ENCODE data around the gene FTO. TPM values are rescaled to one million over a fixed set of nuclear protein-coding genes. Genes with fewer than 3 reads are reported as not detected.
"Not testable (repeated sequence)": the region's sequence is repeated elsewhere in the genome, so short reads cannot be mapped to it uniquely, and the experiment has no call there.

The FTO gene
- total and polyA plus RNA-seq, 5 donors from 2014 or later: 58.6 to 97.6 (median 93.4) TPM

- no peak overlapping the region for H3K4me3 ChIP-seq (ENCODE audit: low read depth, low read length)
- DNase-seq (no peak), ATAC-seq (ENCODE audit: low read depth in 2 of 2) (no peak)
- Mint-ChIP-seq H3K4me1 (no peaks in the 10 kb centered on the region), H3K27me3 (no peaks in the 10 kb centered on the region), H3K36me3 (peaks cover 4% of the 10 kb centered on the region), H3K4me3 (no peak overlapping the region), H3K27ac (no peak overlapping the region), H3K9me3 (peaks cover 0 to 2% (median 0%) of the 10 kb centered on the region in 7 donors)
- no peaks in the 10 kb centered on the region for H3K27me3 ChIP-seq (ENCODE audit: control insufficient read depth, insufficient read depth, low read length)
- no peaks in the 10 kb centered on the region for H3K4me1 ChIP-seq (ENCODE audit: control insufficient read depth, insufficient read depth, low read length, poor library complexity, severe bottlenecking)
- no peaks in the 10 kb centered on the region for H3K36me3 ChIP-seq (ENCODE audit: control insufficient read depth, insufficient read depth, low read length)
- H3K9me3 ChIP-seq (ENCODE audit: control insufficient read depth in 2 of 2, low read length in 2 of 2): no peaks in the 10 kb centered on the region
- no peak overlapping the region for H3K27ac ChIP-seq (ENCODE audit: insufficient read depth, low read length, poor library complexity, severe bottlenecking)
Measured at GRCh38 chr16:53673189-53673588, 30.8 kb upstream of the FTO start.

- no peaks in the 10 kb centered on the region for H3K4me1 ChIP-seq (ENCODE audit: control insufficient read depth, insufficient read depth, low read length, poor library complexity, severe bottlenecking)
- no peak overlapping the region for H3K4me3 ChIP-seq (ENCODE audit: low read depth, low read length)
- Mint-ChIP-seq H3K27me3 (no peaks in the 10 kb centered on the region), H3K9me3 (peaks cover 0 to 2% (median 0%) of the 10 kb centered on the region in 7 donors), H3K4me3 (no peak overlapping the region), H3K4me1 (peaks cover 0 to 6% (median 0%) of the 10 kb centered on the region in 4 donors), H3K36me3 (peaks cover 7% of the 10 kb centered on the region), H3K27ac (no peak overlapping the region)
- no peaks in the 10 kb centered on the region for H3K27me3 ChIP-seq (ENCODE audit: control insufficient read depth, insufficient read depth, low read length)
- no peaks in the 10 kb centered on the region for H3K36me3 ChIP-seq (ENCODE audit: control insufficient read depth, insufficient read depth, low read length)
- no peaks in the 10 kb centered on the region for H3K9me3 ChIP-seq (ENCODE audit: control insufficient read depth in 2 of 2, low read length in 2 of 2)
- no peak for ATAC-seq (ENCODE audit: low read depth in 2 of 2)
- no peak overlapping the region for H3K27ac ChIP-seq (ENCODE audit: insufficient read depth, low read length, poor library complexity, severe bottlenecking)
- DNase-seq: no peak
Measured at GRCh38 chr16:53678155-53678554, 25.8 kb upstream of the FTO start.

GRCh38 chr16:53678756-53679343 is 25.1 kb upstream of the FTO start:
- Histone ChIP-seq H3K9me3 (ENCODE audit: control insufficient read depth in 2 of 2, low read length in 2 of 2) (no peaks in the 10 kb centered on the region), H3K4me1 (ENCODE audit: control insufficient read depth, insufficient read depth, low read length, poor library complexity, severe bottlenecking) (no peaks in the 10 kb centered on the region), H3K27ac (ENCODE audit: insufficient read depth, low read length, poor library complexity, severe bottlenecking) (no peak overlapping the region), H3K27me3 (ENCODE audit: control insufficient read depth, insufficient read depth, low read length) (no peaks in the 10 kb centered on the region), H3K4me3 (ENCODE audit: low read depth, low read length) (no peak overlapping the region), H3K36me3 (ENCODE audit: control insufficient read depth, insufficient read depth, low read length) (no peaks in the 10 kb centered on the region)
- Mint-ChIP-seq H3K4me1 (peaks cover 0 to 9% (median 0%) of the 10 kb centered on the region in 4 donors), H3K27me3 (no peaks in the 10 kb centered on the region), H3K9me3 (peaks cover 0 to 7% (median 0%) of the 10 kb centered on the region in 7 donors), H3K4me3 (no peak overlapping the region), H3K36me3 (peaks cover 11% of the 10 kb centered on the region), H3K27ac (no peak overlapping the region)
- DNase-seq (peak in 1 of 3 donors; percentile 3), ATAC-seq (ENCODE audit: low read depth in 2 of 2) (no peak)

- no peak overlapping the region for H3K27ac Mint-ChIP-seq
- H3K9me3 ChIP-seq (ENCODE audit: control insufficient read depth in 2 of 2, low read length in 2 of 2): no peaks in the 10 kb centered on the region
Measured at GRCh38 chr16:53680756-53681155, 23.2 kb upstream of the FTO start.

GRCh38 chr16:53681354-53681753 is 22.6 kb upstream of the FTO start:
- peaks cover 0 to 16% (median 1%) of the 10 kb centered on the region in 7 donors for H3K9me3 Mint-ChIP-seq
- H3K9me3 ChIP-seq (ENCODE audit: control insufficient read depth in 2 of 2, low read length in 2 of 2): no peaks in the 10 kb centered on the region
- ATAC-seq (ENCODE audit: low read depth in 2 of 2): no peak
- H3K4me3 ChIP-seq (ENCODE audit: low read depth, low read length): no peak overlapping the region
- no peak overlapping the region for H3K27ac ChIP-seq (ENCODE audit: insufficient read depth, low read length, poor library complexity, severe bottlenecking)
- peaks cover 21% of the 10 kb centered on the region for H3K36me3 Mint-ChIP-seq
- no peak overlapping the region for H3K27ac Mint-ChIP-seq
- no peaks in the 10 kb centered on the region for H3K27me3 Mint-ChIP-seq
- no peak overlapping the region for H3K4me3 Mint-ChIP-seq
- DNase-seq: no peak
- H3K4me1 ChIP-seq (ENCODE audit: control insufficient read depth, insufficient read depth, low read length, poor library complexity, severe bottlenecking): no peaks in the 10 kb centered on the region
- H3K27me3 ChIP-seq (ENCODE audit: control insufficient read depth, insufficient read depth, low read length): no peaks in the 10 kb centered on the region
- H3K4me1 Mint-ChIP-seq: peaks cover 0 to 13% (median 3%) of the 10 kb centered on the region in 4 donors
- H3K36me3 ChIP-seq (ENCODE audit: control insufficient read depth, insufficient read depth, low read length): no peaks in the 10 kb centered on the region

More at GRCh38 chr16:53680756-53681155, 23.2 kb upstream of the FTO start:
- Histone ChIP-seq H3K27me3 (ENCODE audit: control insufficient read depth, insufficient read depth, low read length) (no peaks in the 10 kb centered on the region), H3K27ac (ENCODE audit: insufficient read depth, low read length, poor library complexity, severe bottlenecking) (no peak overlapping the region), H3K36me3 (ENCODE audit: control insufficient read depth, insufficient read depth, low read length) (no peaks in the 10 kb centered on the region), H3K4me3 (ENCODE audit: low read depth, low read length) (no peak overlapping the region), H3K4me1 (ENCODE audit: control insufficient read depth, insufficient read depth, low read length, poor library complexity, severe bottlenecking) (no peaks in the 10 kb centered on the region)
- no peak overlapping the region for H3K4me3 Mint-ChIP-seq
- H3K4me1 Mint-ChIP-seq: peaks cover 0 to 9% (median 0%) of the 10 kb centered on the region in 4 donors
- no peak for ATAC-seq (ENCODE audit: low read depth in 2 of 2)
- H3K36me3 Mint-ChIP-seq: peaks cover 21% of the 10 kb centered on the region
- peaks cover 0 to 16% (median 0%) of the 10 kb centered on the region in 7 donors for H3K9me3 Mint-ChIP-seq
- DNase-seq: no peak
- H3K27me3 Mint-ChIP-seq: no peaks in the 10 kb centered on the region

- Mint-ChIP-seq H3K9me3 (peaks cover 0 to 16% (median 0%) of the 10 kb centered on the region in 7 donors), H3K27ac (peak overlapping the region in 1 of 3 donors; percentile 17)
Measured at GRCh38 chr16:53685334-53685733, 18.6 kb upstream of the FTO start.

GRCh38 chr16:53686710-53687109 is 17.2 kb upstream of the FTO start:
- no peaks in the 10 kb centered on the region for H3K36me3 ChIP-seq (ENCODE audit: control insufficient read depth, insufficient read depth, low read length)
- H3K27ac Mint-ChIP-seq: no peak overlapping the region
- DNase-seq (no peak), ATAC-seq (ENCODE audit: low read depth in 2 of 2) (no peak)
- H3K9me3 Mint-ChIP-seq: peaks cover 0 to 16% (median 0%) of the 10 kb centered on the region in 7 donors
- H3K4me3 Mint-ChIP-seq: no peak overlapping the region
- peaks cover 0 to 9% (median 4%) of the 10 kb centered on the region in 4 donors for H3K4me1 Mint-ChIP-seq
- H3K27me3 Mint-ChIP-seq: no peaks in the 10 kb centered on the region
- no peaks in the 10 kb centered on the region for H3K27me3 ChIP-seq (ENCODE audit: control insufficient read depth, insufficient read depth, low read length)
- no peak overlapping the region for H3K27ac ChIP-seq (ENCODE audit: insufficient read depth, low read length, poor library complexity, severe bottlenecking)
- H3K4me1 ChIP-seq (ENCODE audit: control insufficient read depth, insufficient read depth, low read length, poor library complexity, severe bottlenecking): no peaks in the 10 kb centered on the region
- H3K4me3 ChIP-seq (ENCODE audit: low read depth, low read length): no peak overlapping the region
- H3K9me3 ChIP-seq (ENCODE audit: control insufficient read depth in 2 of 2, low read length in 2 of 2): no peaks in the 10 kb centered on the region
- H3K36me3 Mint-ChIP-seq: peaks cover 24% of the 10 kb centered on the region

More at GRCh38 chr16:53685334-53685733, 18.6 kb upstream of the FTO start:
- not testable (repeated sequence) for H3K27me3 Mint-ChIP-seq; H3K4me3 Mint-ChIP-seq; H3K27ac ChIP-seq (ENCODE audit: insufficient read depth, low read length, poor library complexity, severe bottlenecking); H3K9me3 ChIP-seq (ENCODE audit: control insufficient read depth in 2 of 2, low read length in 2 of 2); DNase-seq; H3K27me3 ChIP-seq (ENCODE audit: control insufficient read depth, insufficient read depth, low read length); H3K4me3 ChIP-seq (ENCODE audit: low read depth, low read length); ATAC-seq (ENCODE audit: low read depth in 2 of 2); H3K4me1 ChIP-seq (ENCODE audit: control insufficient read depth, insufficient read depth, low read length, poor library complexity, severe bottlenecking); H3K36me3 ChIP-seq (ENCODE audit: control insufficient read depth, insufficient read depth, low read length)
- H3K4me1 Mint-ChIP-seq: peaks cover 0 to 13% (median 4%) of the 10 kb centered on the region in 4 donors
- H3K36me3 Mint-ChIP-seq: peaks cover 21% of the 10 kb centered on the region

- H3K4me3 Mint-ChIP-seq: no peak overlapping the region
- no peak overlapping the region for H3K27ac Mint-ChIP-seq
- Histone ChIP-seq H3K27ac (ENCODE audit: insufficient read depth, low read length, poor library complexity, severe bottlenecking) (no peak overlapping the region), H3K4me1 (ENCODE audit: control insufficient read depth, insufficient read depth, low read length, poor library complexity, severe bottlenecking) (no peaks in the 10 kb centered on the region), H3K36me3 (ENCODE audit: control insufficient read depth, insufficient read depth, low read length) (no peaks in the 10 kb centered on the region), H3K27me3 (ENCODE audit: control insufficient read depth, insufficient read depth, low read length) (no peaks in the 10 kb centered on the region), H3K9me3 (ENCODE audit: control insufficient read depth in 2 of 2, low read length in 2 of 2) (no peaks in the 10 kb centered on the region), H3K4me3 (ENCODE audit: low read depth, low read length) (no peak overlapping the region)
- peaks cover 0 to 7% (median 3%) of the 10 kb centered on the region in 4 donors for H3K4me1 Mint-ChIP-seq
- peaks cover 0 to 9% (median 0%) of the 10 kb centered on the region in 7 donors for H3K9me3 Mint-ChIP-seq
- ATAC-seq (ENCODE audit: low read depth in 2 of 2) (no peak), DNase-seq (no peak)
- no peaks in the 10 kb centered on the region for H3K27me3 Mint-ChIP-seq
- peaks cover 21% of the 10 kb centered on the region for H3K36me3 Mint-ChIP-seq
Measured at GRCh38 chr16:53689636-53690035, 14.3 kb upstream of the FTO start.

Measured in CD4-positive, CD25-positive, alpha-beta regulatory T cell (primary cell).